Kidney (tissue), 14 donors: ENCODE results near the gene BCL2L13. TPM values are rescaled to one million over a fixed set of nuclear protein-coding genes. Genes with fewer than 3 reads are reported as not detected.

Experiments used
- DNase-seq, 5 donors: peaks; one replicate each; pipeline ENCODE4 v3.0.0-alpha.2; 2013 to 2020
- FAIRE-seq: peaks from 2 replicates; lab custom pipeline; 2012; peaks lifted over from hg19 to GRCh38; lab: Jason Lieb, UNC
- H3K27ac ChIP-seq, 2 donors: one replicate each; pipeline ENCODE4 v1.7.0; 2013; ENCODE audit warnings: low read depth in 2 of 2, low read length in 2 of 2, inconsistent platforms in 1 of 2
- H3K27me3 ChIP-seq: one replicate; pipeline ENCODE4 v1.7.1; 2013; ENCODE audit warnings: low read length, inconsistent platforms; ENCODE audit not compliant: control insufficient read depth, insufficient read depth
- H3K36me3 ChIP-seq, 3 donors: one replicate each; pipeline versions ENCODE4 v1.7.0 to v1.7.1; 2013; ENCODE audit warnings: low read length in 3 of 3, control low read depth in 1 of 3, inconsistent platforms in 1 of 3; ENCODE audit not compliant: insufficient read depth in 3 of 3, control insufficient read depth in 2 of 3
- H3K4me1 ChIP-seq, 3 donors: one replicate each; pipeline versions ENCODE4 v1.7.0 to v1.7.1; 2013; ENCODE audit warnings: low read length in 3 of 3, inconsistent platforms in 1 of 3, low read depth in 1 of 3; ENCODE audit not compliant: control insufficient read depth in 2 of 3, insufficient read depth in 2 of 3
- H3K4me3 ChIP-seq, 3 donors: one replicate each; pipeline versions ENCODE4 v1.7.0 to v1.8.1; 2013; ENCODE audit warnings: low read length in 3 of 3, control low read depth in 1 of 3, inconsistent platforms in 1 of 3
- H3K9ac ChIP-seq, 3 donors: one replicate each; pipeline versions ENCODE4 v1.7.0 to v1.7.1; 2013; ENCODE audit warnings: low read length in 3 of 3, control low read depth in 1 of 3, inconsistent platforms in 1 of 3
- H3K9me3 ChIP-seq, 3 donors: one replicate each; pipeline versions ENCODE4 v1.7.0 to v1.7.1; 2013; ENCODE audit warnings: low read length in 3 of 3, control low read depth in 1 of 3, inconsistent platforms in 1 of 3; ENCODE audit not compliant: control insufficient read depth in 2 of 3, insufficient read depth in 1 of 3
- CTCF ChIP-seq: IDR thresholded peaks from 3 replicates; pipeline ENCODE4 v1.5.1; 2012; ENCODE audit warnings: mild to moderate bottlenecking, moderate library complexity, borderline replicate concordance; ENCODE audit not compliant: insufficient read depth; ENCODE audit errors: extremely low read depth
- intact Hi-C: fragments of 100-400 bp; cut with DNase I; formaldehyde crosslinking; loops from one replicate; pipeline ENCODE4 v1.11.1; 2022
- polyA plus RNA-seq: library from polyadenylated mRNA; stranded (reverse); fragments of 350-450 nt; fragmentation: Illumina TruSeq; extraction: RNeasy Lipid Tissue Mini Kit (QIAGEN cat#74804); gene quantifications from one replicate; pipeline ENCODE4 v1.2.3, GENCODE V29; 2014; ENCODE audit warnings: low read depth, low replicate concordance; ENCODE audit not compliant: insufficient read depth
- total RNA-seq: library from RNA; stranded (reverse); fragmentation: NEBNext Ultra II Directional; extraction: Animal tissue kit (Norgen Biotek cat#: 25700); gene quantifications from one replicate; pipeline ENCODE4 v1.2.1, GENCODE V29; 2021
- donor health status: control.
- donor health status: control.
- donor health status: control.
- donor health status: control.
- donor health status: control.
- donor health status: DM: yes; HTN: yes; CAD: no.
- donor health status: Normal renal cell carcinoma (clear cell type).

BCL2L13 gene
- total and polyA plus RNA-seq, 2 donors from 2014 or later = 43.8 to 50.5 TPM

DNA sequence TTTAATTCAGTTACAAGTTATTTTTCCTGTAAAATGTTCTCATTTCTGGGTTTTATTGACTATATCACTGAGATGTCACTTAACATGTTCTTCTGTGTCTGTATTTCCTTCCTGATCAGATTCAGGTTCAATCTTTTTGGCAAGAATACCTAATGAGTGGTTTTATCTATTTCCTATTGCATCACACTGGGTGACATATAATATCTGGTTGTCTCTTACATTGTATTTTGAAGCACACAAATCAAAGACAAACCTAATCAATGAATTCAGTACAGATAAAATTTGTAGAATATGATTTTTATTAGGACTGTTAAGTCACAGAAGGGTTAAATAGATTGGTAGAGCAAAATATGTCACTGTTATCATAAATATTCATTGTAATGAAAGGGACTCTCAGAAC, 60.4 kb downstream of the BCL2L13 start:
- Histone ChIP-seq H3K27me3 (no peaks in the 10 kb centered on the region), H3K4me1 (no peaks in the 10 kb centered on the region), H3K9me3 (no peaks in the 10 kb centered on the region), H3K36me3 (peaks cover 0 to 11% (median 5%) of the 10 kb centered on the region in 3 donors), H3K9ac (no peak overlapping the region), H3K4me3 (no peak overlapping the region), H3K27ac (no peak overlapping the region)
- no peak for FAIRE-seq
- intact Hi-C loops = no loop called here
- no peak for TF ChIP-seq CTCF
- DNase-seq = no peak

- Histone ChIP-seq H3K27ac (no peak overlapping the region), H3K9me3 (no peaks in the 10 kb centered on the region)
Observed at GRCh38 chr22:17699696-17700340, 61.3 kb downstream of the BCL2L13 start.

GRCh38 chr22:17700778-17701177, 62.2 kb downstream of the BCL2L13 start:
- Histone ChIP-seq H3K4me3 (no peak overlapping the region), H3K4me1 (no peaks in the 10 kb centered on the region), H3K27me3 (no peaks in the 10 kb centered on the region), H3K27ac (no peak overlapping the region), H3K9ac (no peak overlapping the region), H3K36me3 (peaks cover 0 to 8% (median 3%) of the 10 kb centered on the region in 3 donors), H3K9me3 (no peaks in the 10 kb centered on the region)
- DNase-seq = no peak
- FAIRE-seq = no peak
- no peak for TF ChIP-seq CTCF
- intact Hi-C loops = no loop called here

More at GRCh38 chr22:17699696-17700340, 61.3 kb downstream of the BCL2L13 start:
- no peak overlapping the region for H3K4me3 ChIP-seq
- no peak overlapping the region for H3K9ac ChIP-seq
- DNase-seq (no peak), FAIRE-seq (no peak)
- H3K27me3 ChIP-seq = no peaks in the 10 kb centered on the region
- intact Hi-C loops = no loop called here
- H3K36me3 ChIP-seq = peaks cover 0 to 8% (median 5%) of the 10 kb centered on the region in 3 donors
- no peaks in the 10 kb centered on the region for H3K4me1 ChIP-seq
- no peak for TF ChIP-seq CTCF
